Loucy (cell line): ENCODE results near the gene COL23A1.

Experiments
- H2AFZ ChIP-seq: fragments of 200-600 bp; sonication (generic); 2 replicates; pipeline ENCODE4 v1.6.0; 2016; ENCODE audit warnings: antibody characterized with exemption, mild to moderate bottlenecking, low read length, moderate library complexity
- H3F3A ChIP-seq: fragments of 200-600 bp; 2 replicates; pipeline ENCODE4 v1.6.0; 2016; ENCODE audit warnings: antibody characterized with exemption, low read depth, mild to moderate bottlenecking
- H3K27me3 ChIP-seq: fragments of 200-600 bp; sonication (generic); 2 replicates; pipeline ENCODE4 v1.6.1; 2014; ENCODE audit warnings: low read length, mild to moderate bottlenecking; ENCODE audit not compliant: insufficient read depth, poor library complexity, severe bottlenecking
- H3K36me3 ChIP-seq: fragments of 200-600 bp; sonication (generic); 2 replicates; pipeline ENCODE4 v1.6.1; 2016; ENCODE audit warnings: low read length; ENCODE audit not compliant: insufficient read depth
- H3K4me1 ChIP-seq: fragments of 200-600 bp; sonication (generic); 2 replicates; pipeline ENCODE4 v1.5.1; 2014; ENCODE audit warnings: low read length, mild to moderate bottlenecking; ENCODE audit not compliant: insufficient read depth, poor library complexity, severe bottlenecking
- H3K4me2 ChIP-seq: fragments of 200-600 bp; sonication (generic); 2 replicates; pipeline ENCODE4 v1.6.0; 2014; ENCODE audit warnings: antibody characterized with exemption, low read length, low read depth, mild to moderate bottlenecking; ENCODE audit not compliant: poor library complexity, severe bottlenecking
- H3K4me3 ChIP-seq: fragments of 200-600 bp; sonication (generic); 2 replicates; pipeline ENCODE4 v1.5.1; 2014; ENCODE audit warnings: low read length, mild to moderate bottlenecking, mixed read lengths; ENCODE audit not compliant: poor library complexity, severe bottlenecking
- H3K79me2 ChIP-seq: fragments of 200-600 bp; sonication (generic); 2 replicates; pipeline ENCODE4 v1.6.1; 2014; ENCODE audit warnings: low read length; ENCODE audit not compliant: insufficient read depth
- H3K9ac ChIP-seq: fragments of 200-600 bp; sonication (generic); 2 replicates; pipeline ENCODE4 v1.6.0; 2014; ENCODE audit warnings: mild to moderate bottlenecking, low read depth, low read length, moderate library complexity; ENCODE audit not compliant: poor library complexity, severe bottlenecking
- H3K9me2 ChIP-seq: fragments of 200-600 bp; sonication (generic); replicated peaks from 2 replicates; pipeline ENCODE4 v1.6.1; 2016; ENCODE audit warnings: low read depth, low read length, mixed read lengths
- H3K9me3 ChIP-seq: fragments of 200-600 bp; sonication (generic); 2 replicates; pipeline ENCODE4 v1.6.1; 2014; ENCODE audit warnings: mild to moderate bottlenecking, antibody characterized with exemption, low read length, low read depth; ENCODE audit not compliant: insufficient read depth
- H4K20me1 ChIP-seq: fragments of 200-600 bp; sonication (generic); 2 replicates; pipeline ENCODE4 v1.6.0; 2014; ENCODE audit warnings: antibody characterized with exemption, low read length, mild to moderate bottlenecking; ENCODE audit not compliant: insufficient read depth, poor library complexity, severe bottlenecking
- EZH2phosphoT487 ChIP-seq: fragments of 200-600 bp; IDR thresholded peaks from 2 replicates; pipeline ENCODE4 v1.6.1; 2018; ENCODE audit warnings: antibody characterized with exemption, mild to moderate bottlenecking, moderate library complexity, borderline replicate concordance
- TF ChIP-seq, protein P1 (sequence below): fragments of 200-600 bp; sonication (generic); conservative IDR thresholded peaks from 2 replicates; pipeline ENCODE4 v1.5.1; 2014; ENCODE audit warnings: mild to moderate bottlenecking, antibody characterized with exemption, low read length

The COL23A1 gene

DNA sequence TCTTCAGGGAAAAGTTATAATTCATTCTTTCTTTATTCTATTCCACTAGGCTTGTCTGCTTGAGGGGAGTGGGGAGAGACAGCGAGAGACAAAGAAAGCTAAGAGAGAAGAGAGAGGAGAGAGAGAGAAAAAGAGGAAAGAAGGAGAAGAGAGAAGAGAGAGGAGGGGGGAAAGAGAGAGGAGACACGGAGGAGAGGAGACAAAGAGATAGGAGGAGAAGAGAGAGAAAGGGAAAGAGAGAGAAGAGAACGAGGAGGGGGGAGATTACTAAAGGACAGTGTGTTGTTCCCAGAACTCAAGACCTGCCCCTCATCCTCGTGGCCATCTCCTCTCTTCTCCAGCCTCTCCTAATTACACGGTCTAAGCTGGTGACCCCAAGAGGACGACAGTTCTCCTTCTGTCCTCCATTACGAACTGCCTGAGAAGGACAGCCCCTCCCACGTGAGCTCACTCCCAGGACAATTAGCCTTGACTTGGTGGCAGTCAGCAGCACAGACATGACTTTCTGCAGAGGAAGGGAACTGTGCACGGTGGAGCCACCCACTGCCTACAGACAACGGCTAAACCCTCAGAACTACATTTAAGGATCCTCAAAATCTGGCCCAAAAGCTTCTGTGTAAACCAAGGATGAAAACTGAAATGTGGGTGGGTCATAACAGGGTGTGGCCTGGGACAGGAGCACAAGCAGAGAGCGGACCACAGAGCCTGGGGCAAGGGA lies 99.1 kb downstream of the COL23A1 start:
- Histone ChIP-seq H3K36me3 (no peaks in the 10 kb centered on the region), H3K27me3 (no peaks in the 10 kb centered on the region), H3K4me2 (no peak overlapping the region), H3K9me2 (no peaks in the 10 kb centered on the region), H4K20me1 (no peaks in the 10 kb centered on the region), H3K9ac (no peak overlapping the region), H3K4me3 (no peak overlapping the region), H2AFZ (no peak overlapping the region), H3K79me2 (no peaks in the 10 kb centered on the region), H3F3A (no peaks in the 10 kb centered on the region), H3K4me1 (no peaks in the 10 kb centered on the region), H3K9me3 (no peaks in the 10 kb centered on the region)
- TF ChIP-seq EZH2phosphoT487, result no peak
- TF ChIP-seq, protein P1, sequence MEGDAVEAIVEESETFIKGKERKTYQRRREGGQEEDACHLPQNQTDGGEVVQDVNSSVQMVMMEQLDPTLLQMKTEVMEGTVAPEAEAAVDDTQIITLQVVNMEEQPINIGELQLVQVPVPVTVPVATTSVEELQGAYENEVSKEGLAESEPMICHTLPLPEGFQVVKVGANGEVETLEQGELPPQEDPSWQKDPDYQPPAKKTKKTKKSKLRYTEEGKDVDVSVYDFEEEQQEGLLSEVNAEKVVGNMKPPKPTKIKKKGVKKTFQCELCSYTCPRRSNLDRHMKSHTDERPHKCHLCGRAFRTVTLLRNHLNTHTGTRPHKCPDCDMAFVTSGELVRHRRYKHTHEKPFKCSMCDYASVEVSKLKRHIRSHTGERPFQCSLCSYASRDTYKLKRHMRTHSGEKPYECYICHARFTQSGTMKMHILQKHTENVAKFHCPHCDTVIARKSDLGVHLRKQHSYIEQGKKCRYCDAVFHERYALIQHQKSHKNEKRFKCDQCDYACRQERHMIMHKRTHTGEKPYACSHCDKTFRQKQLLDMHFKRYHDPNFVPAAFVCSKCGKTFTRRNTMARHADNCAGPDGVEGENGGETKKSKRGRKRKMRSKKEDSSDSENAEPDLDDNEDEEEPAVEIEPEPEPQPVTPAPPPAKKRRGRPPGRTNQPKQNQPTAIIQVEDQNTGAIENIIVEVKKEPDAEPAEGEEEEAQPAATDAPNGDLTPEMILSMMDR, result no peak

DNA sequence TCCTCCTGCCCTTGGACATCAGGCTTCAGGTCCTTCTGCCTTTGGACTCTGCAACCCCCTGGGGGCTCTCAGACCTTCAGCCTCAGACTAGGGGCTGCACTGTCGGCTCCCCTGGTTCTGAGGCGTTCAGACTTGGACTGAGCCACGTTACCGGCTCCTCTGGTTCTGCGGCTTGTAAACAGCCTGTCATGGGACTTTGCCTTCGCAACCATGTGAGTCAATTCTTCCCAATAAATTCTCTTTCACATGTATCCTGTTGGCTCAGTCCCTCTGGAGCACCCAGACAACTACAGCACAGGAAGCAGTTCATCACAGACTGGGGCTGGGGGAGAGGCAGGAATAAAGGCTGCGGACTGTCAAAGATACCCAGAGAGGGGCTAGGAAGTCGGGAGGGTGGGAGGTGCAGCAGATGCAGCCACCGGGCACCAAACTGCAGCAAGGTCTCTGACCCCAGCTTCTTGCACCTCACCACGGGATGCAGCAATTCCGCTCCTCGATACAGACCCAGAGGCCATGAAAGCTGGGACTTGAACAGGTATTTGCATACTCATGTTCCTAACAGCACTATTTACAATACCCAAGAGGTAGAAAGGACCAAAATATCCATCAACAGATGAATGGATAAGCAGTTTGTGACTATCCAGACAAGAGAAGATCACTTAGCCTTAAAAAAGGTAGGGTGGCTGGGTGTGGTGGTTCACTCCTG lies 100.8 kb downstream of the COL23A1 start:
- no peaks in the 10 kb centered on the region for H3K9me3 ChIP-seq
- no peaks in the 10 kb centered on the region for H3K9me2 ChIP-seq
- no peak overlapping the region for H3K4me3 ChIP-seq
- H4K20me1 ChIP-seq, result no peaks in the 10 kb centered on the region
- TF ChIP-seq, protein P1, result no peak
- no peak for TF ChIP-seq EZH2phosphoT487
- no peak overlapping the region for H3K9ac ChIP-seq
- no peaks in the 10 kb centered on the region for H3K79me2 ChIP-seq
- H3K4me1 ChIP-seq, result no peaks in the 10 kb centered on the region
- H3F3A ChIP-seq, result no peaks in the 10 kb centered on the region
- H3K4me2 ChIP-seq, result no peak overlapping the region
- H3K36me3 ChIP-seq, result no peaks in the 10 kb centered on the region
- no peaks in the 10 kb centered on the region for H3K27me3 ChIP-seq
- H2AFZ ChIP-seq, result no peak overlapping the region

DNA sequence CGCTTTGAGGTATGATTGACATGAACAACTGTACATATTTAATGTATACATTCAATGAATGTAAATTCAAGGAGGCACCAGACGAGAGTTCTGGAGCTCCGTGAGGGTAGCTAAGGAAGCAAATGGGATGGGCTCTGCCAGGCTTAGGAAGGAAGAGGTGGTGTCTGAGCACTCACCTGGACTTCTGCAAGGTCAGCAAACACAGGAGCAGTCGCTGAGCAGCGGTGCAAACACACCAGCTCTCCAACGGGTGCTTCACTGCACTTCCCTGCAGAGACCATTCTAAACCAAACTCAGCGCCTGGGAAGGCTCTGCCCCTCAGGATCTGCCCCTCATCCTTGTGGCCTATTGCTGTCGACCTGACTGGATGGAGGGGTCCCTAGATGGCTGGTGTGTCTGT lies 101.5 kb downstream of the COL23A1 start:
- Histone ChIP-seq H3K4me2 (no peak overlapping the region), H3F3A (no peaks in the 10 kb centered on the region)

More for the DNA sequence above, 101.5 kb downstream of the COL23A1 start:
- Histone ChIP-seq H2AFZ (no peak overlapping the region), H3K79me2 (no peaks in the 10 kb centered on the region), H3K27me3 (no peaks in the 10 kb centered on the region), H3K36me3 (no peaks in the 10 kb centered on the region), H3K4me1 (no peaks in the 10 kb centered on the region), H3K9me3 (no peaks in the 10 kb centered on the region), H4K20me1 (no peaks in the 10 kb centered on the region), H3K9ac (no peak overlapping the region), H3K9me2 (no peaks in the 10 kb centered on the region), H3K4me3 (no peak overlapping the region)
- TF ChIP-seq, protein P1, result no peak
- TF ChIP-seq EZH2phosphoT487, result no peak
